Endothelial cell of umbilical vein (primary cell): ENCODE results near the gene CD72. TPM values are rescaled to one million over a fixed set of nuclear protein-coding genes. Genes with fewer than 3 reads are reported as not detected.

Experiments used
- BruUV-seq: library from RNA; stranded (reverse); fragments of 400-500 nt; replicated peaks from 2 replicates; lab custom pipeline; 2021; lab: Mats Ljungman, UMichigan
- CTCF ChIA-PET: fragments of 300-600, 350-600 bp; sonication (Branson Sonifier 250); formaldehyde crosslinking; loops from one replicate; lab custom pipeline; 2021; ENCODE audit warnings: antibody characterized with exemption, inconsistent platforms; lab: Charles Lee
- POLR2A ChIA-PET: fragments of 300-600, 350-600 bp; sonication (Branson Sonifier 250); formaldehyde crosslinking; loops from one replicate; lab custom pipeline; 2021; ENCODE audit warnings: antibody characterized with exemption, inconsistent platforms; lab: Charles Lee
- DNase-seq: peaks from one replicate; pipeline ENCODE4 v3.0.0-alpha.2; 2011; ENCODE audit warnings: low read depth, low spot score
- FAIRE-seq: peaks from 2 replicates; lab custom pipeline; 2011; peaks lifted over from hg19 to GRCh38; lab: Jason Lieb, UNC
- H2AFZ ChIP-seq: 2 replicates; pipeline ENCODE4 v1.6.0; 2012; ENCODE audit warnings: low read depth, low read length, control low read depth, inconsistent platforms
- H3K27ac ChIP-seq: 2 replicates; pipeline ENCODE4 v1.5.1; 2011; ENCODE audit warnings: low read depth, mild to moderate bottlenecking, control low read depth, low read length, moderate library complexity; ENCODE audit not compliant: insufficient read depth
- H3K27me3 ChIP-seq, 2 experiments: 2 replicates each; pipeline versions ENCODE4 v1.6.0 to v1.6.1; 2011; ENCODE audit warnings: low read length in 2 of 2, mixed read lengths in 1 of 2; ENCODE audit not compliant: control insufficient read depth in 2 of 2, insufficient read depth in 2 of 2
- H3K36me3 ChIP-seq, 2 experiments: 2 replicates in 1 of 2; 3 replicates in 1 of 2; pipeline ENCODE4 v1.5.1; 2011; ENCODE audit warnings: low read length in 2 of 2, mild to moderate bottlenecking in 1 of 2, moderate library complexity in 1 of 2; ENCODE audit not compliant: control insufficient read depth in 2 of 2, insufficient read depth in 2 of 2; ENCODE audit errors: extremely low read depth in 1 of 2
- H3K4me1 ChIP-seq: 3 replicates; pipeline ENCODE4 v1.5.1; 2011; ENCODE audit warnings: mild to moderate bottlenecking, low read length; ENCODE audit not compliant: control insufficient read depth, insufficient read depth; ENCODE audit errors: extremely low read depth
- H3K4me2 ChIP-seq: 2 replicates; pipeline ENCODE4 v1.6.1; 2011; ENCODE audit warnings: low read length, control low read depth, mixed read lengths; ENCODE audit not compliant: insufficient read depth
- H3K4me3 ChIP-seq, 3 experiments: fragments of 200-600 bp in 1 of 3; sonication (generic), shearing (Covaris generic) in 1 of 3; replicated peaks in 1 of 3; 2 replicates each; pipeline ENCODE4 v1.5.1; 2011 to 2016; ENCODE audit warnings: control low read depth in 3 of 3, low read length in 3 of 3, mild to moderate bottlenecking in 2 of 3, inconsistent platforms in 1 of 3, low read depth in 1 of 3, moderate library complexity in 1 of 3; ENCODE audit not compliant: insufficient read depth in 1 of 3
- H3K79me2 ChIP-seq: 2 replicates; pipeline ENCODE4 v1.6.0; 2012; ENCODE audit warnings: low read length, inconsistent platforms; ENCODE audit not compliant: control insufficient read depth, insufficient read depth
- H3K9ac ChIP-seq: replicated peaks from 2 replicates; pipeline ENCODE3; 2011; ENCODE audit warnings: low read length, control low read depth; ENCODE audit not compliant: insufficient read depth; ENCODE audit errors: extremely low read depth
- H3K9me1 ChIP-seq: replicated peaks from 3 replicates; pipeline ENCODE4 v1.6.0; 2011; ENCODE audit warnings: mild to moderate bottlenecking, low read length; ENCODE audit not compliant: control insufficient read depth, insufficient read depth; ENCODE audit errors: extremely low read depth
- H3K9me3 ChIP-seq: replicated peaks from 2 replicates; pipeline ENCODE4 v1.5.1; 2012; ENCODE audit warnings: low read length, inconsistent platforms; ENCODE audit not compliant: control insufficient read depth, insufficient read depth
- H4K20me1 ChIP-seq: replicated peaks from 2 replicates; pipeline ENCODE3; 2011; ENCODE audit warnings: mild to moderate bottlenecking, low read length; ENCODE audit not compliant: control insufficient read depth, insufficient read depth; ENCODE audit errors: extremely low read depth
- CTCF ChIP-seq, 2 donors: IDR thresholded peaks; 1 replicate in 1 of 2; 2 replicates in 1 of 2; pipeline ENCODE4 v1.5.1; 2011; ENCODE audit warnings: low read length in 2 of 2, mild to moderate bottlenecking in 2 of 2, moderate library complexity in 2 of 2, control low read depth in 1 of 2, inconsistent platforms in 1 of 2, low read depth in 1 of 2; ENCODE audit not compliant: insufficient read depth in 1 of 2; ENCODE audit errors: extremely low read depth in 1 of 2
- EZH2 ChIP-seq: IDR thresholded peaks from 2 replicates; pipeline ENCODE4 v1.6.1; 2012; ENCODE audit warnings: borderline replicate concordance, low read depth, mild to moderate bottlenecking, moderate library complexity, low read length, inconsistent platforms; ENCODE audit not compliant: severe bottlenecking
- FOS ChIP-seq: IDR thresholded peaks from 2 replicates; pipeline ENCODE4 v1.6.1; 2011; ENCODE audit warnings: mild to moderate bottlenecking, low read length, moderate library complexity, borderline replicate concordance; ENCODE audit not compliant: insufficient read depth
- GATA2 ChIP-seq: IDR thresholded peaks from 2 replicates; pipeline ENCODE4 v1.7.0; 2011; ENCODE audit warnings: low read depth, mild to moderate bottlenecking, moderate library complexity, mixed read lengths, low read length; ENCODE audit not compliant: insufficient read length, insufficient read depth
- JUN ChIP-seq: IDR thresholded peaks from 2 replicates; pipeline ENCODE4 v1.6.1; 2011; ENCODE audit warnings: borderline replicate concordance, low read depth; ENCODE audit not compliant: insufficient read length, insufficient read depth
- MAX ChIP-seq: IDR thresholded peaks from 2 replicates; pipeline ENCODE4 v1.6.1; 2011; ENCODE audit not compliant: insufficient read depth, insufficient read length
- MYC ChIP-seq: IDR thresholded peaks from one replicate; pipeline ENCODE4 v1.6.1; 2011; ENCODE audit warnings: mild to moderate bottlenecking, low read depth, low read length
- POLR2A ChIP-seq: IDR thresholded peaks from 2 replicates; pipeline ENCODE4 v1.6.1; 2012; ENCODE audit warnings: low read depth, mild to moderate bottlenecking, control low read depth, low read length
- POLR2AphosphoS5 ChIP-seq: IDR thresholded peaks from 2 replicates; pipeline ENCODE4 v1.6.1; 2012; ENCODE audit warnings: low read depth, mild to moderate bottlenecking, control low read depth, low read length, moderate library complexity; ENCODE audit not compliant: insufficient read depth
- dilution Hi-C: fragments of 300-500 bp; cut with MboI; formaldehyde crosslinking; loops from one replicate; pipeline ENCODE4 v1.15.0; 2019; ENCODE audit warnings: low sequenced_read_pairs; ENCODE audit not compliant: extremely low pct_ligation_motif_present
- intact Hi-C: fragments of 100-400 bp; cut with micrococcal nuclease; formaldehyde crosslinking; loops from one replicate; pipeline ENCODE4 v1.10.0; 2022
- polyA plus RNA-seq, 4 experiments: library from polyadenylated mRNA; depleted of rRNA in 3 of 4; stranded (reverse) in 3 of 4; unstranded in 1 of 4; fragments of >200 nt; gene quantifications; 2 replicates each; pipeline versions ENCODE4 v1.2.1 to v1.2.3, GENCODE V29; 2011 to 2012; ENCODE audit warnings: missing spikeins in 1 of 4
- total RNA-seq: library from RNA; stranded (reverse); gene quantifications from 2 replicates; pipeline ENCODE4 v1.2.3, GENCODE V29; 2021

CD72 gene
- total and polyA plus RNA-seq, 2 donors (not counting 3 experiments of a cell fraction or from before 2014, with no cell fraction given) = 0.39 TPM; not detected in 1

GRCh38 chr9:35574578-35575122 is 43.6 kb downstream of the CD72 start:
- dilution Hi-C loops (no loop called here), intact Hi-C loops (no loop called here)
- Histone ChIP-seq H2AFZ (no peak overlapping the region), H3K4me1 (no peaks in the 10 kb centered on the region), H4K20me1 (no peaks in the 10 kb centered on the region), H3K4me3 (no peak overlapping the region), H3K79me2 (no peaks in the 10 kb centered on the region), H3K9me3 (no peaks in the 10 kb centered on the region), H3K27ac (no peak overlapping the region), H3K9ac (no peak overlapping the region), H3K27me3 (peaks cover 2 to 3% of the 10 kb centered on the region in 2 experiments), H3K4me2 (no peak overlapping the region), H3K36me3 (no peaks in the 10 kb centered on the region), H3K9me1 (no peaks in the 10 kb centered on the region)
- CTCF ChIA-PET = interaction anchor here (0.9 to 1.3 kb wide), 3 partner anchors 8 to 29 kb away, joined by 3 to 4 read pairs (median 4); no protein-coding TSS in a partner anchor
- TF ChIP-seq EZH2 (no peak), JUN (no peak), GATA2 (no peak), FOS (no peak), CTCF (IDR thresholded peaks at IDR 0.05; ENCODE audit: extremely low read depth in 1 of 2, insufficient read depth in 1 of 2, low read depth in 1 of 2, low read length in 2 of 2) (no peak), MAX (no peak), MYC (no peak), POLR2AphosphoS5 (no peak), POLR2A (no peak)
- BruUV-seq = no TSS peak
- FAIRE-seq (no peak), DNase-seq (no peak)
- POLR2A ChIA-PET = no interaction called here
